ENCODE measurements around the gene DCAKD. TPM values are rescaled to one million over a fixed set of nuclear protein-coding genes. Genes with fewer than 3 reads are reported as not detected.
A peak's percentile ranks its signal among the peaks of the same experiment; 100 is the strongest.

Gene DCAKD
- 39.9 TPM for total RNA-seq (ENCODE audit: unreplicated experiment)
- long read RNA-seq, transcript DCAKD-208 (5 exons, 2,054 nt) = minor isoform, 5 of 18 reads
- long read RNA-seq, transcript DCAKD-205 (5 exons, 990 nt) = major isoform, 8 of 18 reads
- long read RNA-seq, partial matches to known transcripts = 0 of 18 reads
- long read RNA-seq, other reads (novel, unspliced or antisense) = 1 of 18 reads

GRCh38 chr17:45051060-45051719, at the start of gene DCAKD:
Gene DCAKD, minus strand, starts transcription at chr17:45051632. Its CDS starts 16,747 bp downstream, at chr17:45034885.
- H3K36me3 Mint-ChIP-seq (ENCODE audit: unreplicated experiment) = no peaks in the 10 kb centered on the region
- H3K27me3 Mint-ChIP-seq (ENCODE audit: unreplicated experiment) = peaks cover 5% of the 10 kb centered on the region
- H3K27ac Mint-ChIP-seq (ENCODE audit: unreplicated experiment) = peak within 1 kb of the TSS; percentile 75
- peak within 1 kb of the TSS; percentile 98 for H3K4me3 Mint-ChIP-seq (ENCODE audit: unreplicated experiment)
- no peak for TF ChIP-seq CTCF (IDR thresholded peaks at IDR 0.05; ENCODE audit: partially characterized antibody, unreplicated experiment)
- peaks cover 6% of the 10 kb centered on the region for H3K4me1 Mint-ChIP-seq (ENCODE audit: low read depth, unreplicated experiment)
- peak; percentile 93 for DNase-seq
- no peaks in the 10 kb centered on the region for H3K9me3 Mint-ChIP-seq (ENCODE audit: unreplicated experiment)

DNA sequence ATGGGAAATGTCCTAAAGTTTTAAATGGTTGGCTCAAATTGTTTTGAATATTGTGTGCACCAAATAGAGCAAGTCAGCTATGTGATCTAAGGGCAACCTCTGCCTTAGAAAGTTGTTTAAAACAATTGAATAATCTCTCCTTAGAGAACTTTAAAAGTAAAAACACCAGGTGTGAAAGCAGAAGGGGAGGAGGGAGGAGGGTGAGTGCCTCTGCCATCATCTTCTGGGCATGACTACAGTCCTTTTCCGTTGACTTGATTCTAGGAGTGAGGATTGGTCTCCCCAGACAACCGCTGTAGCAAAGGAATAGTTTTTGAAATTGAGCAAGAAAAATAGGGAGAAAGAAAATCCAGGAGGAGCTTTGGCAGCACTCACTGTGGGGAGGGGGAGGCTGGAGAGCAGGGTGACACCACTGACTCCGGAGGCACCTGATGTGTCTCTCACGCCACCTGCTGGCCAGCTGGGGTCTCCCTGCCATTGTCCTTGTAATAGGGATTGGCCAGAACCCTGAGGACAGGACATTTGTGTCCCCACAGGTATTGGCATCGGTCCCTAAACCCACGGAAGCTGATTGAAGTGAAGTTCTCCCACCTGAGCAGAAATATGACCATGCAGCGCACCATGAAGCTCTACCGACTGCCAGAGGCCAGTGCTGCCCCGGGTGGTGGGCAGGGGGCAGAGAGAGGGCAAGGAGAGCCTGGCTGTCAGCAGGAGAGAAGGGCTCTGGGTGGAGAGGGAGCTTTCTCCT, 47.6 kb upstream of the DCAKD start:
- no peaks in the 10 kb centered on the region for H3K9me3 Mint-ChIP-seq (ENCODE audit: unreplicated experiment)
- no peaks in the 10 kb centered on the region for H3K27me3 Mint-ChIP-seq (ENCODE audit: unreplicated experiment)
- no peak overlapping the region for H3K27ac Mint-ChIP-seq (ENCODE audit: unreplicated experiment)
- peaks cover 14% of the 10 kb centered on the region for H3K4me1 Mint-ChIP-seq (ENCODE audit: low read depth, unreplicated experiment)
- no peak overlapping the region for H3K4me3 Mint-ChIP-seq (ENCODE audit: unreplicated experiment)
- H3K36me3 Mint-ChIP-seq (ENCODE audit: unreplicated experiment) = no peaks in the 10 kb centered on the region
- DNase-seq = peak; percentile 95
- peak; percentile 84 for TF ChIP-seq CTCF (IDR thresholded peaks at IDR 0.05; ENCODE audit: partially characterized antibody, unreplicated experiment)

DNA sequence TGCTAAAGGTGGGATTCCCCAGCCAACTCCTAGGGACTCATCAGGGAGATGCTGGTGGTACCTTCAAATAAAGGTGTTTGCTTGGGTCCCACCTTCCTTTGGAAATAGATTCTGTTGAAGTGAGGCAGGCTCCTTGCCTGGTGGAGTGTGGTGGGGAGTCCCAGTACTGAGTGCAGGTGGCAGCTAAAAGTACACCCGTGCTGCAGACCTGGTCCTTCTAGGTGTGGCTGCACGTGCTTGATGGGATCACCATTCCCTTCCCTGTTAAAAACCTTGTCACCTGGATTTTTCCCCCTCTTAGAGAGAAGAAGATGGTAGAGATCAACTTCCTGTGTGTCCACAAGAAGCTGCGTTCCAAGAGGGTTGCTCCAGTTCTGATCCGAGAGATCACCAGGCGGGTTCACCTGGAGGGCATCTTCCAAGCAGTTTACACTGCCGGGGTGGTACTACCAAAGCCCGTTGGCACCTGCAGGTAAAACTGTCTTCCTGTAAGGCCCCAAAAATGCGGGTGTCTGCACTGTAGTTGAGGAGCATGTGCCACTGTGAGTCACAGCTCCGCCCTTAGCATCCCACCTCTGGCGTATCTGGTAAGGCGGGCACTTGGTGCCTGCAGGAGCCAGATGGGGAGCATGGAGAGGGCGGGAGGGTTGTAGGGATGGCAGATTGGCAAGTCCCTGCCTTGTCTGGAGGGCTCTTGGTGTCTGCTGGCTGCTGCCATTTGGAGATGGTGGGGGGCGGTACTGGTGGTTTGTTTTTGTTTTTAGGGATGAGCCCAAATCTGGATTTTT, 46.8 kb upstream of the DCAKD start:
- Mint-ChIP-seq H3K36me3 (ENCODE audit: unreplicated experiment) (no peaks in the 10 kb centered on the region), H3K27ac (ENCODE audit: unreplicated experiment) (no peak overlapping the region)

GRCh38 chr17:45096926-45097325, 45.5 kb upstream of the DCAKD start:
- Mint-ChIP-seq H3K4me3 (ENCODE audit: unreplicated experiment) (no peak overlapping the region), H3K36me3 (ENCODE audit: unreplicated experiment) (no peaks in the 10 kb centered on the region), H3K27me3 (ENCODE audit: unreplicated experiment) (no peaks in the 10 kb centered on the region), H3K9me3 (ENCODE audit: unreplicated experiment) (no peaks in the 10 kb centered on the region), H3K4me1 (ENCODE audit: low read depth, unreplicated experiment) (peaks cover 9% of the 10 kb centered on the region), H3K27ac (ENCODE audit: unreplicated experiment) (no peak overlapping the region)
- no peak for DNase-seq
- no peak for TF ChIP-seq CTCF (IDR thresholded peaks at IDR 0.05; ENCODE audit: partially characterized antibody, unreplicated experiment)

More for the DNA sequence above, 46.8 kb upstream of the DCAKD start:
- Mint-ChIP-seq H3K27me3 (ENCODE audit: unreplicated experiment) (no peaks in the 10 kb centered on the region), H3K4me3 (ENCODE audit: unreplicated experiment) (no peak overlapping the region), H3K4me1 (ENCODE audit: low read depth, unreplicated experiment) (peaks cover 14% of the 10 kb centered on the region), H3K9me3 (ENCODE audit: unreplicated experiment) (no peaks in the 10 kb centered on the region)
- no peak for TF ChIP-seq CTCF (IDR thresholded peaks at IDR 0.05; ENCODE audit: partially characterized antibody, unreplicated experiment)
- DNase-seq = no peak

All from glutamatergic neuron (in vitro differentiated cells).